Activated CD8-positive, alpha-beta memory T cell treated with anti-CD3 and anti-CD28 coated beads, Interleukin-2, amount 50 U/mL, for 1 hour (primary cell): ENCODE data around the gene PTPRM.

ENCODE experiments used
- DNase-seq: peaks from one replicate; pipeline ENCODE4 v3.0.0-alpha.2; 2020; ENCODE audit errors: extremely low read depth

Gene PTPRM

DNA sequence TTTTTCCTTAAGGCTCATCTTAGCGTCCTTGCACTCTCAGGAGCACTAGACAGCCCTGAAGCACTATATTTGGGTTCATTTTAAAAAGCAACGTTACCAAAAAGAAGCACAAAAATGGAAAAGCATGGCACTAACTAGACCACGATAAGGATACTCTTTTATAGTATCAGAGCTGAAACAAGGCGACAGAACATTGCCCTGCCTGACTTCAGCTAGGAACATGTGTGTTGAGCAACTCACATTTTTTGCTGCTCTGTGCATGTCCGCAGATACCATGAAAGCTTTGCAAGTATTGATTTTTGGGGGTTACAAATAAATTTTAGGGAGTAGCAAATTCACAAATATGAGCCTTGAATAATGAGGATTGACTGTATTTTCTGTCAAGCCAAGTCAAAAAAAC is 332.0 kb downstream of the PTPRM start:
- DNase-seq = no peak

DNA sequence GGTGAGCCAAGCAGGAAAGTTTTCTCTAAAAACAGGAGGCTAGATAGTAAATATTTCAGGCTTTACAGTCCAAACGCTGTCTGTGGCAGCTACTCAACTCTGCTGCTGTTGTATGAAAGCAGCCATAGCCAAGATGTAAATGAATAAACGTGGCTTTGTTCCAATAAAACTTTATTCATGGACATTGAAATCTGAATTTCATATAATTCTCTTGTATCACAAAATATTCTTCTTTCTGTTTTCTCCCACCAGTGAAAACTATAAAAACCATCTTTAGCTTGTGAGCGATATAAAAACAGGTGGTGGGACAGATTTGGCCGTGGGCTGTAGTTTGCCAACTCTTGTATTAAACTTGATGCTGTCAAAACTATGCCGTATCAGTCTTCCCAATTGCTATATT is 333.0 kb downstream of the PTPRM start:
- no peak for DNase-seq

DNA sequence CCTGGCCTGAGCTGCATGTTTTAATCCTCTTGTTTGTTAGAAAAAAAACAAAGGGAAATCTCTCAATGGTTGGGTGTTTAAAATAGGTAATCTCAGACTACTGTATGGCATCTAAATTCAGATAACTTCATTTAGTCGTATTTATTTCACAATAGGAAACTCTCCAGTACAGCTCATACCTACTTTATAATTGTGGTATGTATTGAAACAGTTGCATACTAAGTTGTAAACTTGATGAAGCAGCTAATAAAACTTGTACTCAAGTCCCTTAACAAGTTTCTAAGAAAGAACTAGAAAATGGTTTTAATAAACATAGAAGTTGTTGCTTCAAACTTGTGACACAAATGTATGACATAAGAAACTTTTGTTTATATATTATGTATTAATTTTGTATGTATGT is 334.5 kb downstream of the PTPRM start:
- no peak for DNase-seq

DNA sequence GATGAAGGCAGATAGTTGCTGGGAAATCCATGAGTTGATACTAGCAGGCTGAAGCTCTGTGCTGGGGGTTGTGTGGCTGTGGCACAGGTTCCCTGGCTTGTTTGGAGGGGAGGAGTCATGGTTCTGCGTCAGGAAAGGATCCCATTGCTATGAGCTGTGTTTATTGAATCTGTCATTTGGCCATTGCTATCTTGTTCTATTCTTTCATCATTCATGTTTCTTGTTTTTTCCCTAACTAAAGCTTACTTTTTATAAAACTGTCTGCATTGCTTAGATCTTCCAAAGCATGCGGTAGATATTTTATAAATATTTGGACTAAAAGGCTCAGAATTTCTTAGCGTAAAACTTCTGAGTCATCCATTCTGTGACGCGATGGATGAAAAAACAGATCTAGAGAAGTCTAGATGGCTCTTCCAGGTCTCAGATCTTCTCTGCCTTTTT is 335.3 kb downstream of the PTPRM start:
- no peak for DNase-seq

DNA sequence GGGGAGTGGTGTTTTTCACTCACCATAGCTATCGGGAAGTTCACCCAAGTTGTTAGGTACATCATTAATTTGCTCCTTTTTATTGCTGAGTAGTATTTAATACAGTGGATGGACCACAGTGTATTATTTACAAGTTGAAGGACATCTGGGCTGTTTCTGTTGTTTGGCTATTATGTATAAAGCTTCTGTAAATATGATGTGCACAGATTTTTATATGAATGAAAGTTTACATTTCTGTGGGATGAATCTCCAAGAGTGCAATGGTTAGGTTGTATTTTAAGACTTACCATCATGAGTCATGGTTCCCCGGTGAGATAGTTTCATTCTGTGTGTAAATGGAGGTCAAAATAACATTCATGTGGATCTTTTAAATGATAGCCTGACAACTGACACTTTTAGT is 337.4 kb downstream of the PTPRM start:
- DNase-seq = no peak

DNA sequence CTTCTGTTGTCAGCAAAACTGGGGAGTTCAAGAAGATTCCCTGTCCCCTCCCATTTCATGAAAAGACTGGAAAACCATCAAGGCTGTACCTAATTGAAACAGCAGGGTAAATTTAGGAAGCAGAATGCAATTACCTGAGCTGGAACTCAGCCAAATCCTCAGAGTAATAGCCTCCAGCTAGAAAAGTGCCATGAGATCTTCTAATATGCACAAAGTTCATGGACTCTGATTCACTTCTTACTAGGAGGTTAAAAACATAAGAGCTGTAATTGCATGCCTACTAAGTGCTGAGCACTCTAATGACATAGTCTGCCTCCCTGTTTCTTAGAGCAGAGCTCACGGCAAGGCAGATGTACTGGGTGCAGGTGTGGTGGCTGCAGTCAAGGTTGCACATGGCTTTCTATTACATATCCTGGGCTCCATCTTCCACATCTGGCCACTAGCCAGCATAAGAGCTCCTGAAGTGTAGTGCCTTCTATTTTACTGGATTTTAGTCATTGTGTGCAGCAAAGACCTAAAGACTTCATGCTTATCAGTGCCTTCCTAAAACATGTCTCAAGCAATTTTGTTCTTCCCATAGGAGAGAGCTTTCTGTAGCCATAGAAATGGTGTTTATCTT is 341.7 kb downstream of the PTPRM start:
- no peak for DNase-seq

DNA sequence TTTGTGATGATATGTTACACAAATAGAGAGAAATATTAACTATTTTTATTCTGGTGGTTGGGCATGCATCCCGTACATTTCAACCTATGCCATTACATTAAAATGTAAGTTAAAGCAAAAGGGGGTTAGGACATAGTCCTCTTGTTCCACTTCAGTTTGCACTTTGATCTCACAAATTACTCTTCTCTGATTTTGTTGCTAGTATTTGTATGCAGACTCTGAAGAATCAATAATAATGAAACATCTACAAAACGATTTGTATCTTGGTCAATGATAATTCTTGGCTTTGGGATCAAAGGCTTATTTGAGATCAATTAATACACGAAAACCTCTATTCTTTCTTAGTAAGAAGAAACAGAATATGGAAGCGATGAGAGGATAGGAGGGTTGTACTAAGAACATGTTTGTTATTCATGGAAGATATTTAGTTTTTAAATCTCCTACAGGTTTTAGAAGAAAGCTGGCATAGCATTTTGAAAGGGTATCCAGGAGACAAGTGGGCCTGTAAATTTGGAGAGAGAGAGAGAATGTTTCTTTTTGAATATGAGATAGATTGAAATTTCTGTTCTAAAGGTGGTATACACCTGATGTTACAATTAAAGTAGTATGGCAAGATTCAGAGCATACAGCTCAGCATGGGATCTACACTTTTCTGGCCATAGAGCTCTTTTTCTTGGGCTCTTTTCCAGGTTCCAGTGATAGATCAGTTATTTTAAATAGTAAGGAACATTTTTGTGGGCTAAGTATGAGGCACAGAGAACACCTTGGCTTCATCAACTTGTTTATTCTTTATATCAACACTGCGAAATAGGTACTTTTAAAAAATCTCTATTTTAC is 347.9 kb downstream of the PTPRM start:
- no peak for DNase-seq

DNA sequence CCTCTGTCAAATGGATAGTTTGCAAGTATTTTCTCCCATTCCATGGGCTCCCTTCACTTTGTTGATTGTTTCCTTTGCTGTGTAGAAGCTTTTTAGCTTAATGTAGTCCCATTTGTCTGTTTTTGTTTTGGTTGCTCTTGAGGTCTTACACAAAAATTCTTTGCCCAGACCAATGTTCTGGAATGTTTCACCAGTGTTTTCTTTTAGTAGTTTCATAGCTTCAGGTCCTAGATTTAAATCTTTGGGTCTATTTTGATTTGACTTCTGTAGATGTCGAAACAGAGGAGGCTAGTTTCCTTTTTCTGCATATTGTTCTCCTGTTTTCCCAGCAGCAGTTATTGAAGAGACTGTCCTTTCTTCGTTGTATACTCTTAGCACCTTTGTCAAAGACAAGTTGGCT is 351.6 kb downstream of the PTPRM start:
- DNase-seq = no peak

DNA sequence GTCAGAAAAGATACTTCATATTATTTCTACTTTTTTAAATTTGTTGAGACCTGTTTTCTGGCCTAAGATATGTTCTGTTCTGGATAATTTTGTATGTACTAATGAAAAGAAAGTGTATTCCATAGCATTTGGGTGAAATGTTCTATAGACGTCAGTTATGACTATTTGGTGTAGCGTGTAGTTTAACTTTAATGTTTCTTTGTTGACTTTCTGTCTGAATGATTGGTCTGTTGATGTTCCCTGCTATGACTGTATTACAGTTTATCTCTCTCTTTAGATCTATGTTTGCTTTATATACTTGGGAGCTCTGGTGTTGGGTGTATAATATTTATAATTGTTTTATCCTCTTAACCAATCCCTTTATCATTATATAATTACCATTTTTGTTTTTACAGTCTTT is 352.4 kb downstream of the PTPRM start:
- no peak for DNase-seq

DNA sequence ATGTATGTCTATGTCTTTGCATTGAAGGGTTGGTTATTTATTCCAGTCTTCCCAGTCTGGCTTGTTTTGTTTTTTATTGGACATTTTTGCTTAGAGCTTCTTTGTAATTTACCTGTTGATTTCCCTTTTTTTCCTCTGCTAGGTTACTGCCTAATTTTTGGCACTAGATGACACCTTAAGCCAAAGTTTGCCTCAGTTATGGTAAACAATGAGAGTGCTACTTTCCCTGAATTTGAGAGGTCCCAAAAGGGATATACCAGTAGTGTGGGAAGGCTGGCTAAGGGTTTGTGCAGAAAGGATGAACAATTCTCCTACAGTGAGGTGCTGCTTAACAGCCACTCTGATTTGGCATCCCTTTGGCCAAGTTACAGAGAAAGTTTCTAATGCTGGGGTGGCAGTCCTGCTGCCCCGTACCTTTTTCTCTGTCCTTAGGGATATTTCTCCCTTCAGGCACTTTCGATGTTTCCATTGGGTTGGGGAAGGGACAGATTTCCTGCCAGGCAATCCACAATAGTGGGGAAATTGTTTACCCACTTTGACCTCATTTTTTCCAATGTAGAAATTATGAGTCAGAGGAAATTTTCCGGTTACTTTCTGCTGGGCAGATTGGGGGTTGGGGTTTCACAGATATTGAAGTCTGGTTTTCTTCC is 354.9 kb downstream of the PTPRM start:
- DNase-seq = no peak

DNA sequence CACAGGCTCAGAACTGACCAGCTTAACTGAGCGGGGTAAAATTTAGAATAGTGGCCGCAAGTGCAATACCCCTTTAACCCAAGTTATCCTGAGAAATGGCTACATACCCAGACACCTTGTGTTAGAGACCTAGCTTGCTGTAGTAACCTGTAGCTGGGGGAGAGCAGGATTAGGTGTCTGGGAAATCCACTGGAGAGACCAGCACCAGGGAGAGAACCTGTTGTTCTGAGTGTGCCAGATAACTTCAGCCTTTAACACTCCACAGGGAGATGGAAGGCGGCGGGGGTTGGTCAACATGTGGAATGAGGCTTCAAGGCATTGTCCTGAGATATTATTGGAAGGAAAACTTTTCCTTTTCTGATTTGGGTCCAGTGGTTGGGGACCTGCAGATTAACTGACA is 356.0 kb downstream of the PTPRM start:
- no peak for DNase-seq

DNA sequence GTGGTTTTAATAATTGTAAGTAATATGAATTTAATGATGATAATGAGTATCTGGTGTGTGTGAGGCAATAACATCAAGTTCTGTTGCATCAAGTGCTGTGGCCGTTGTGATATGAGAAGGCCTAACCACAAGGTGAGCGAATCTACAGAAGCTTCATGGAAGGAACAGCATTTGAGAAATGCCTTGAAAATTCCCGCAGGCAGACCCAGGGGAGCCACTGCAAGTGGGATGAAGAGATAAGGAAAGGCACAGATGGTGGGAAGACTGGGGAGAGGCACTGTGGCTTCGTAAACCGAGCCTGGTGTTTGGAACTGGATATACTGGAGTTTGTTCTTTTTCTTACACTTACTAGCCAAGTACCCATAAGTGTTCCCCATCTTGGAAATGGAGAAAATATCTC is 357.5 kb downstream of the PTPRM start:
- no peak for DNase-seq

DNA sequence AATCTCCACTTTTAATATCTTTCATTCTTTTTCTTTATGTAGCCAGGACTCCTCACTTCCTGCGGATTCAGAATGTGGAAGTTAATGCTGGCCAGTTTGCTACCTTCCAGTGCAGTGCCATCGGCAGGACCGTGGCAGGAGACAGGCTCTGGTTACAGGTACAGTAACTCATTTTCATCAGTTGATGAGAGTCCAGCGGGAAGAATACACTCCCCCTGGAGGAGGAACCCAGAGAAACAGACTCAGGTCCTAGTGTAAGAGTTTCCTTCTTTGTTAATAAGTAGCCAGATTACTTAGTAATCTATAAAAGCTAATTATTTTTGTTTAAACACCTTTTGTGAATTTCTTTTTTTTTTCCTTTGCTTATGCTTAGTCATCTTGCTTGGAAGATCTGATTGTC is 359.4 kb downstream of the PTPRM start:
- no peak for DNase-seq

DNA sequence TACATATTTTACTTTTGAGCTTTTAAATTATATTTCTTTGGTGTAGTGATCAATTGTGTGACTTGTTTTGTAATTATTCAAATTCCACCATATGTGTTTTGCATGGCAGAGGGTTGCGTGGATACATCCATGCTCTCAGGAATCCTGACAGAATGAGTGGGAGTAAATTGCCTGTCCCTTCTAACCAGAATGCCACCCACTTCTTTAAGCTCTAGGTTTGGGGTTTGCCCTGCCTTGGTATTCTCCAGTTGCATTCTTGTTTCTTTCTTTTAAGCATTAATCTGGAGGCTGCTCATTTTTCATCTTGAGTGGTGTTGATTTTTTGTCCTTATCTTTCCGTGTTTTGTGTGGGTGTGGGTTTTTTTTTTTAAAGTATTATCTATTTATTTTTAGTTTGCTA is 360.0 kb downstream of the PTPRM start:
- no peak for DNase-seq

DNA sequence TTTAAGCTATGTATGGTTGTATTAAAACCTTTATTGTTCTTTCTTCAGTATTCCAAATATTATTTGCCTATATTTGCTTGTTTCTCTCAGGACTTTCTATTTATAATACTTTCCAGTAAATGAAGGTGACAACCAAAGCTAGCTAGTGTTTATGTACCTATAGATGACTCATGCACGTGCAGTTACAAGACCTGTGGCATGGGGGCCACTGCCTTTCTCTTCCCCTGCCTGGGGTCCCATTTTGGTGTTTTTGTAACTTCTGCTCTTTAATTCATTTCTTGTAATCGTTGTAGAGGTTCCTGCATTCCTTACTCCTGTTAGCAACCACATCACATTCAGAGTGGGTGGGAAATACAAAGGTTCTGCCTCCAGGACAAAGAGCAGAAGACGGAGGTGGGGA is 364.6 kb downstream of the PTPRM start:
- no peak for DNase-seq

DNA sequence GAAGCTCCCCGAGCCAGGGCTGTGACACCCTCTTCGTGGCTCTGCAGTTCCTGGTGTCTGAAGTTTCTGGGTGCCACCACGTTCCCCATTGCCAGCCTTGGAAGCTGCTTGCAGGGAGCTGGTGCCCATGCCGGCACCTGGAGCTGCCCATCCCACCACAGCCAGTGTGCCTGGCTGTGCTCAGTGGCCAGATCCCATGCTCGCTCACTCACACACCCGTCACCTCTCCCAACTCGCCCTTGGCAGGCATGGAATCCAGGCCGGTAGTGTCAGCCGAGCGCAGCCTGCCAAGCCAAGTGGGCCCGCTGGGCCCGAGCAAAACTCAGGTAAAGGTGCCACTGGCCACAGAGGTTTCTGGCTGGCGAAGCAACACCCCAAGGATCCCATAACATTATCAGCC is 370.2 kb downstream of the PTPRM start:
- no peak for DNase-seq

DNA sequence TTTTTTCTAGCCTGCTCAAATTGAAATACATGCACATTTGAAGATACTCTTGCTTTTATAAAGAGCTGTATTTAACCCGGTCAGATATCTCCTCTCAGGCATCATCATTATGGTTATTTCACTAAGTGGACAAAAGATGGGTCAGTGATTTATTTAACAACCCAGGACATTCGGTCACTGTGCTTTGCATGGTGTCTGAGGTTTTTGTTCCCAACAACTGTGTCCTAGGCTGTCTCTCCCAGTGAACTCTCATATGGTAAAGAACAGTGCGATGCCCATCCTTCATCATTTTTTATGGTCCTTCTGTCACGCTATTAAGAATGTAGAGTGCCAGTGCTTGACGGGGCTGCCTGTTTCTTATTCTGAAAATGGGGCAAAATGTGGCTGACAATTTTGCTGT is 372.4 kb downstream of the PTPRM start:
- DNase-seq = no peak

DNA sequence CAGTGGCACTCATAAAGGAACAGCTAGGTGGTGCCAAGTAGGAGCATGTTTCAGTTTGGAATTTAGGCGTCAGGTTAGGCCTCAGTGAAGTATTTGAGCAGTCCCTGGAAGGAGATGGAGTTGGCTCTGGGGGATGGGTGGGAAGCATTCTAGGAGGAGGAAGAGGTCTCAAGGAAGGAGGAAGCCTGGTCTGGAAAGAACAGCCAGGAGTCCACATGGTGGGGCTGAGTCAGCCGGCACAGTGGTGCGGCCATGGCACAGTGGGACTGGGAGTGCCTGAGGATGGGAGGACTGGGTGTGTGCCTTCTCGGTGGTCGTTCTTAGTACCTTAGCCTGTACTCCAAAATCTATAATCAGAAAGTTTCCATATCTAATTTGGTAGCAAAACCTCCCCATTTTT is 373.3 kb downstream of the PTPRM start:
- no peak for DNase-seq

DNA sequence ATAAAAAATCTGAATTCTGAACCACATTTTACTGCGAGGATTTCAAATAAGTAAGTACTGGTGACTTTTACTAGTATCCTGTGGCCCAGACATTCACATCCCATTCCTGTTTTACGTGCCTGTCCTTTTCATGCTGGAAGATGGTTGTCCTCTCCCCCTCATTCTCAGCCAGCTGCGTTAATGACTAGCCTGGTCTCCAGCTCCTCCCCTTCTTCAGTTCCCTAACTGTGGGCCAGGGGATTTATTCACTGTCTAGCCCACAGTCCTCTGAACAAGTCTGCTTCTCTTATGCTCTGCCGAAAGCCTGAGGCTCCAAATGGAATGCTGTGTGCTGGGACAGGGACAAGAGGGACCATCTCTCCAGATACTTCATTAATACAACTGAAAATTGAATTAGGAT is 373.9 kb downstream of the PTPRM start:
- DNase-seq = no peak

DNA sequence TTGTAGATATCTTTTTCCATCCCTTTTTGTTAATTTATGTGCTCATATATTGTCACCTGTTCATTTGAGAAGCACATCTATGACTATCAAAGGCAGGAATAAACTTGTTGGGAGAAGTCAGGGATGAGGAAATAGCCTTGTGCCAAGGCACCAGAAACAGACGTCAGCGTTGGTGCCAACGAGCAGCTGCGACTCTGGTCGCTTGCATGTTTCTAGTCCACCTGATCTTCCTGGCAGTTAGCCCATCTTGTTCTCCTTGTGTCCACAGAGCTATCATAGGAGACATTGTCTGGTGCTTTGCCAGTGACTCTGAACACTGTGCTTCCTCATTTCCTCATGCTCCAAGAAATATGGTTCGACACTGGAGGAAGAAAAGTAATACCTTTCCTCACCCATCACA is 374.4 kb downstream of the PTPRM start:
- DNase-seq = no peak

DNA sequence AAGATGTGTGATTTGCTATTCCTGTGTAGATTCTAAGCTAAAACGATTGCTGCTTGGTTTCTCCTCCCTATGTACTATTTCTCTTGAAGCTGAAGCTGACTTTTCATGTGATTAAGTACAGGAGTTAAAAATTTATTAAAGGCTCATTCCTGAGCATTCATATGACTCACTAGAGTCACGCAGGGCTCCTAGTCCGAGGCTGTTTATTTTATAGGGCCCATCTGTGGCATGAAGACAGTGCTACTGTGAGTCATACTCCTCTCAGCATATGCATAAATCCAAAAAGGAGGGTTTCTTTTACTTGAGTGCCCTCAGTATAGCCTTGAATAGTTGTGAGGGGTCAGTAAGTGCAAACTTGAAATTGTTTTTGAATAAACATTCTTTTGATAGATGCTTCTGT is 378.8 kb downstream of the PTPRM start:
- no peak for DNase-seq

DNA sequence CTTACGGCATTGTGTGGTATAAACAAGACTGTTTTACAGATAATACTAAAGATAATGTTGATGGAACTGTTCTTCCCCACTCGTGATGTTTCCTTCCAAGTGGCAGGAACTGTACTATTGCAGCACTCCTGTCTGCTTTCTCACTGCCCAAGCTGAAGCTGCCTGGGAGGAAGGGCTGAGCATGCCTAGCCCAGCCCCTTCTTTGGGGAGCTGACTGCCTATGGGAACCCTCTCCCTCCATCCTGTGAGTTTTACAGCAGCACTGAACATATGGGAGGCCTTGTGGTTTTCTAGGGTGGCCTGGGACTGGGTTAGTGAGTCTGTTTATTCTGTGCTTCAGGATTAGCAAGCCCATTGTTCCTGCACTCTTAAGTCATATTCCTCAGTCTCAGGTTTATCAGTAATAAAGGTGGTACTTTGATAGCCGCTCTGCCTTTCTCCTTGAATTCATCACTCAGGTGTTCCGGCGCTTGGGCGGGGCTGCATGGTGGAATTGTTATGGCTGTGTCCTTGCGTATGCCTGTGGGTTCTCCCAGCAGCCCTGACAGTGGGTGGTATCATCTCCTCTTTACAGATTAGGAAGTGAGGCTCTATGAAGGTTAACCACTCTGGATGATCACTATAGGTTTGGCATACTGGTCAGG is 379.7 kb downstream of the PTPRM start:
- no peak for DNase-seq
